ENCODE results near the gene DNAJC18.

DNA sequence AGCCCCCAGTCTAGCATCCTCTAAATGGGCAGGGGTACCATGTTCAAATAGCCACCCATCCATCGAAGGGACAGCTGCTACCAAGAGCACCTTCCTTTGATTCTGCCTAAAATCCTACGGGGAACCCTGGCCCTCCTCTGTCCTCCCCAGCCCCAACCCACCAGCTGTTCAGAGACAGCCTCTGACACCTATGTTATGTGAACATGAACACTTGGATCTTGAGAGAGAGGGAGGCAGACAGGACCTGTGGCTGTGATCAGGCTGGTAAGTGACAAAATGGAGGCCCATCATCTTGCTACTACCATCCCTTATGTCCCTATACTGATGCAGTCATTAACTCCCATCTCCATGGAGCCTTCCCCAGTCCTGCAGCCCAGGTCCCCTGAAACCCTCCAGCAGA, 64.4 kb downstream of the DNAJC18 start:
- TF ChIP-seq CTCF (IDR thresholded peaks at IDR 0.05; ENCODE audit: borderline replicate concordance, extremely low read depth, low read length, poor library complexity, severe bottlenecking), result peak; percentile 40
- no peak for TF ChIP-seq EZH2 (IDR thresholded peaks at IDR 0.05; ENCODE audit: borderline replicate concordance, low read depth, low read length, severe bottlenecking)
